Mesenchymal stem cell (in vitro differentiated cells and primary cell): ENCODE measurements around the gene S1PR3.

Source experiments
- DNase-seq: peaks from one replicate; pipeline ENCODE4 v3.0.0-alpha.2; 2013
- H2AFZ ChIP-seq: one replicate; pipeline ENCODE4 v1.6.1; 2013; ENCODE audit warnings: low read depth, mild to moderate bottlenecking, control low read depth, inconsistent platforms, low read length, moderate library complexity
- H2AK5ac ChIP-seq: 2 replicates; pipeline ENCODE4 v1.6.1; 2013; ENCODE audit warnings: low read length, moderate library complexity, mild to moderate bottlenecking, inconsistent platforms; ENCODE audit not compliant: severe bottlenecking
- H2BK120ac ChIP-seq: one replicate; pipeline ENCODE4 v1.6.1; 2013; ENCODE audit warnings: low read depth, mild to moderate bottlenecking, inconsistent platforms, low read length, moderate library complexity
- H2BK12ac ChIP-seq, 2 experiments: one replicate each; pipeline ENCODE4 v1.6.1; 2013; ENCODE audit warnings: inconsistent platforms in 2 of 2, low read length in 2 of 2, mild to moderate bottlenecking in 2 of 2, moderate library complexity in 2 of 2, control low read depth in 1 of 2
- H2BK15ac ChIP-seq: one replicate; pipeline ENCODE4 v1.6.1; 2013; ENCODE audit warnings: mild to moderate bottlenecking, low read depth, inconsistent platforms; ENCODE audit not compliant: poor library complexity, severe bottlenecking
- H2BK5ac ChIP-seq: 2 replicates; pipeline ENCODE4 v1.6.1; 2013; ENCODE audit warnings: low read depth, mild to moderate bottlenecking, low read length, control low read depth, inconsistent platforms; ENCODE audit not compliant: poor library complexity, severe bottlenecking
- H3K14ac ChIP-seq, 2 experiments: one replicate each; pipeline ENCODE4 v1.6.1; 2013; ENCODE audit warnings: inconsistent platforms in 2 of 2, low read length in 2 of 2, control low read depth in 1 of 2, mild to moderate bottlenecking in 1 of 2, moderate library complexity in 1 of 2
- H3K18ac ChIP-seq, 2 experiments: one replicate each; pipeline ENCODE4 v1.6.1; 2013; ENCODE audit warnings: inconsistent platforms in 2 of 2, low read length in 2 of 2, control low read depth in 1 of 2, low read depth in 1 of 2, mild to moderate bottlenecking in 1 of 2
- H3K23ac ChIP-seq, 2 experiments: one replicate each; pipeline ENCODE4 v1.6.1; 2013; ENCODE audit warnings: inconsistent platforms in 2 of 2, low read length in 2 of 2, mild to moderate bottlenecking in 2 of 2, moderate library complexity in 2 of 2, control low read depth in 1 of 2
- H3K27ac ChIP-seq: 2 replicates; pipeline ENCODE4 v1.5.1; 2013; ENCODE audit warnings: mild to moderate bottlenecking, moderate library complexity, low read length, control low read depth, inconsistent platforms; ENCODE audit not compliant: poor library complexity, severe bottlenecking
- H3K27me3 ChIP-seq, 2 experiments: 2 replicates each; pipeline versions ENCODE4 v1.6.1 to v1.7.0; 2013; ENCODE audit warnings: low read length in 2 of 2, mild to moderate bottlenecking in 2 of 2, moderate library complexity in 2 of 2, control low read depth in 1 of 2, inconsistent platforms in 1 of 2; ENCODE audit not compliant: control insufficient read depth in 1 of 2, insufficient read depth in 1 of 2
- H3K36me3 ChIP-seq, 2 experiments: 2 replicates each; pipeline versions ENCODE4 v1.6.1 to v1.7.0; 2013; ENCODE audit warnings: low read length in 2 of 2, control low read depth in 1 of 2, inconsistent platforms in 1 of 2, low read depth in 1 of 2, mild to moderate bottlenecking in 1 of 2; ENCODE audit not compliant: insufficient read depth in 2 of 2, control insufficient read depth in 1 of 2
- H3K4ac ChIP-seq, 2 experiments: one replicate each; pipeline ENCODE4 v1.6.1; 2013; ENCODE audit warnings: inconsistent platforms in 2 of 2, low read length in 2 of 2, mild to moderate bottlenecking in 2 of 2, moderate library complexity in 2 of 2, control low read depth in 1 of 2, low read depth in 1 of 2
- H3K4me1 ChIP-seq: 2 replicates; pipeline ENCODE4 v1.6.1; 2013; ENCODE audit warnings: low read depth, low read length, control low read depth; ENCODE audit not compliant: control insufficient read depth, insufficient read depth
- H3K4me2 ChIP-seq: 2 replicates; pipeline ENCODE4 v1.6.1; 2013; ENCODE audit warnings: low read length, mild to moderate bottlenecking, inconsistent platforms; ENCODE audit not compliant: poor library complexity, severe bottlenecking
- H3K4me3 ChIP-seq, 2 experiments: 2 replicates each; pipeline versions ENCODE4 v1.5.1 to v1.7.0; 2013; ENCODE audit warnings: low read length in 2 of 2, mild to moderate bottlenecking in 2 of 2, control low read depth in 1 of 2, low read depth in 1 of 2; ENCODE audit not compliant: insufficient read depth in 1 of 2
- H3K79me1 ChIP-seq: replicated peaks from 2 replicates; pipeline ENCODE4 v1.6.1; 2013; ENCODE audit warnings: mild to moderate bottlenecking, control low read depth, low read length, inconsistent platforms; ENCODE audit not compliant: poor library complexity, severe bottlenecking
- H3K9ac ChIP-seq: 2 replicates; pipeline ENCODE4 v1.7.0; 2013; ENCODE audit warnings: mild to moderate bottlenecking, low read length, moderate library complexity
- H3K9me3 ChIP-seq: 2 replicates; pipeline ENCODE4 v1.7.0; 2013; ENCODE audit warnings: mild to moderate bottlenecking, low read length; ENCODE audit not compliant: control insufficient read depth
- H4K8ac ChIP-seq: one replicate; pipeline ENCODE4 v1.6.1; 2013; ENCODE audit warnings: inconsistent platforms, mild to moderate bottlenecking, low read length, moderate library complexity
- H4K91ac ChIP-seq: one replicate; pipeline ENCODE4 v1.6.1; 2013; ENCODE audit warnings: mild to moderate bottlenecking, low read length, inconsistent platforms
- WGBS: methylation state at CpG from one replicate; pipeline ENCODE4 v1.1.7; 2013; ENCODE audit warnings: mixed read lengths; 5-methylcytosine and 5-hydroxymethylcytosine counted together

S1PR3 gene

GRCh38 chr9:88947581-88948573 is 43.4 kb upstream of the S1PR3 start:
- Histone ChIP-seq H2AK5ac (no peak overlapping the region), H3K4me3 (no peak overlapping the region), H2BK5ac (no peak overlapping the region), H2BK12ac (no peak overlapping the region), H3K27ac (no peak overlapping the region), H4K8ac (no peak overlapping the region), H3K4me1 (peaks cover 14% of the 10 kb centered on the region), H2BK15ac (no peak overlapping the region), H4K91ac (peak overlapping the region; percentile 1), H2BK120ac (no peak overlapping the region), H3K14ac (peak overlapping the region in 1 of 2 experiments; percentile 2), H3K27me3 (no peaks in the 10 kb centered on the region), H3K4ac (no peak overlapping the region), H3K18ac (peak overlapping the region in 1 of 2 experiments; percentile 51), H3K9ac (no peak overlapping the region), H3K9me3 (no peaks in the 10 kb centered on the region), H2AFZ (no peak overlapping the region), H3K4me2 (no peak overlapping the region), H3K79me1 (no peaks in the 10 kb centered on the region), H3K36me3 (no peaks in the 10 kb centered on the region), H3K23ac (no peak overlapping the region)
- WGBS: 53% methylated on average over 5 of the region's 5 CpGs
- peak; percentile 64 for DNase-seq

DNA sequence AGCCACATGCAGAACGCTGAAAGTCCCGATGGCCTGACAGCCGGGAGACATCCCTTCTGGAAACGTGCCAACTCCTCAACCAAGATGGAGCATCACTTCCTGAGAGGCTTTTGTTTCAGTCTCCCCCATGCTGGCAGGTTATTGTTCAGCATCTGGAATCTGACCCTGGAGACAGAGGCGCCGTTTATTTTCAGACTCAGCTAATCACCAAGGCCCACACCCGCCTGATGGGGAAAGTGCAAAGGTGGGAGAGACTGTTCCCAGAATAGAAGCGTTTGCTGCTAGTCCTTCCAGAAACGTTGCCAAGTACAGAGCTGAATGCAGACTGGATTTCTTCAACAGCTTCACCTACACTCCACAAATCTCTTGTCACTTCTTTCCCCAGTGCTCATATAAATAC is 41.8 kb upstream of the S1PR3 start:
- no peak overlapping the region for H3K27ac ChIP-seq
- H4K91ac ChIP-seq: no peak overlapping the region
- no peak overlapping the region for H2BK120ac ChIP-seq
- peaks cover 21% of the 10 kb centered on the region for H3K4me1 ChIP-seq
- H3K18ac ChIP-seq: no peak overlapping the region
- no peaks in the 10 kb centered on the region for H3K36me3 ChIP-seq
- H2BK12ac ChIP-seq: peak overlapping the region in 1 of 2 experiments; percentile 37
- no peak overlapping the region for H3K4me2 ChIP-seq
- H3K4me3 ChIP-seq: peak overlapping the region in 1 of 2 experiments; percentile 32
- H2AK5ac ChIP-seq: no peak overlapping the region
- H3K9ac ChIP-seq: no peak overlapping the region
- H3K9me3 ChIP-seq: no peaks in the 10 kb centered on the region
- H2AFZ ChIP-seq: no peak overlapping the region
- WGBS: 46% methylated on average over 7 of the region's 9 CpGs
- H3K27me3 ChIP-seq: no peaks in the 10 kb centered on the region
- no peak overlapping the region for H4K8ac ChIP-seq
- H2BK15ac ChIP-seq: no peak overlapping the region
- H2BK5ac ChIP-seq: no peak overlapping the region
- no peaks in the 10 kb centered on the region for H3K79me1 ChIP-seq
- no peak overlapping the region for H3K4ac ChIP-seq
- H3K14ac ChIP-seq: no peak overlapping the region
- no peak overlapping the region for H3K23ac ChIP-seq
- peak; percentile 17 for DNase-seq

- Histone ChIP-seq H2BK12ac (peak overlapping the region in 1 of 2 experiments; percentile 84), H4K91ac (no peak overlapping the region)
These were observed 41.3 kb upstream of the S1PR3 start for GRCh38 chr9:88949961-88950340.

More at GRCh38 chr9:88949961-88950340, 41.3 kb upstream of the S1PR3 start:
- Histone ChIP-seq H3K79me1 (no peaks in the 10 kb centered on the region), H3K9ac (peak overlapping the region; percentile 64), H3K4me1 (peaks cover 21% of the 10 kb centered on the region), H3K14ac (peak overlapping the region in 1 of 2 experiments; percentile 82), H3K23ac (peak overlapping the region in 1 of 2 experiments; percentile 53), H2BK15ac (no peak overlapping the region), H4K8ac (no peak overlapping the region), H3K18ac (peak overlapping the region; percentile 25 to 92), H3K9me3 (no peaks in the 10 kb centered on the region), H3K4me3 (peak overlapping the region in 1 of 2 experiments; percentile 57), H3K36me3 (no peaks in the 10 kb centered on the region), H2BK120ac (no peak overlapping the region), H2AK5ac (no peak overlapping the region), H3K4ac (peak overlapping the region in 1 of 2 experiments; percentile 47), H3K4me2 (no peak overlapping the region), H2AFZ (no peak overlapping the region), H3K27me3 (no peaks in the 10 kb centered on the region), H2BK5ac (no peak overlapping the region), H3K27ac (no peak overlapping the region)
- peak; percentile 33 for DNase-seq
- WGBS: 10% methylated on average over 1 of the region's 1 CpG
